Activated CD8-positive, alpha-beta T cell treated with anti-CD3 and anti-CD28 coated beads for 36 hours (primary cell): ENCODE data around the gene SUGCT. TPM values are rescaled to one million over a fixed set of nuclear protein-coding genes. Genes with fewer than 3 reads are reported as not detected.

Experiments
- ATAC-seq: fragments of 200-7000 bp; cut with Tn5 transposase; one replicate; pipeline ENCODE4 v1.10.0; 2021; ENCODE audit warnings: mild to moderate bottlenecking, moderate library complexity
- CTCF ChIA-PET: fragments of 350-600 bp; sonication (Branson Sonifier 250); formaldehyde crosslinking; loops from one replicate; lab custom pipeline; 2021; ENCODE audit warnings: antibody characterized with exemption; lab: Charles Lee
- POLR2A ChIA-PET: fragments of 350-600 bp; sonication (Branson Sonifier 250); formaldehyde crosslinking; loops from one replicate; lab custom pipeline; 2021; ENCODE audit warnings: antibody characterized with exemption; lab: Charles Lee
- DNase-seq: peaks from one replicate; pipeline ENCODE4 v3.0.0-alpha.2; 2020
- H3K27ac Mint-ChIP-seq: one replicate; pipeline ENCODE4 v1.8.0; 2021; ENCODE audit warnings: mild to moderate bottlenecking, mixed read lengths
- H3K27me3 Mint-ChIP-seq: one replicate; pipeline ENCODE4 v1.8.0; 2021; ENCODE audit warnings: mixed read lengths
- H3K36me3 Mint-ChIP-seq: one replicate; pipeline ENCODE4 v1.8.0; 2021; ENCODE audit warnings: low read depth, mixed read lengths
- H3K4me1 Mint-ChIP-seq: one replicate; pipeline ENCODE4 v1.8.0; 2021; ENCODE audit warnings: low read depth, mixed read lengths
- H3K4me3 Mint-ChIP-seq: one replicate; pipeline ENCODE4 v1.8.0; 2021; ENCODE audit warnings: mild to moderate bottlenecking, moderate library complexity, mixed read lengths
- H3K9me3 Mint-ChIP-seq: one replicate; pipeline ENCODE4 v1.8.0; 2021; ENCODE audit warnings: mixed read lengths
- CTCF ChIP-seq: fragments of 200-600 bp; IDR thresholded peaks from one replicate; pipeline ENCODE4 v1.8.0; 2022; ENCODE audit warnings: antibody characterized with exemption, mild to moderate bottlenecking
- intact Hi-C: fragments of 100-400 bp; cut with micrococcal nuclease; formaldehyde crosslinking; loops from one replicate; pipeline ENCODE4 v1.10.0; 2022
- total RNA-seq, 2 experiments: library from RNA; stranded (reverse); gene quantifications; one replicate each; pipeline ENCODE4 v1.2.3, GENCODE V29; 2021

SUGCT gene
- total RNA-seq, 2 experiments from 2014 or later: 1.6 to 2.0 TPM

DNA sequence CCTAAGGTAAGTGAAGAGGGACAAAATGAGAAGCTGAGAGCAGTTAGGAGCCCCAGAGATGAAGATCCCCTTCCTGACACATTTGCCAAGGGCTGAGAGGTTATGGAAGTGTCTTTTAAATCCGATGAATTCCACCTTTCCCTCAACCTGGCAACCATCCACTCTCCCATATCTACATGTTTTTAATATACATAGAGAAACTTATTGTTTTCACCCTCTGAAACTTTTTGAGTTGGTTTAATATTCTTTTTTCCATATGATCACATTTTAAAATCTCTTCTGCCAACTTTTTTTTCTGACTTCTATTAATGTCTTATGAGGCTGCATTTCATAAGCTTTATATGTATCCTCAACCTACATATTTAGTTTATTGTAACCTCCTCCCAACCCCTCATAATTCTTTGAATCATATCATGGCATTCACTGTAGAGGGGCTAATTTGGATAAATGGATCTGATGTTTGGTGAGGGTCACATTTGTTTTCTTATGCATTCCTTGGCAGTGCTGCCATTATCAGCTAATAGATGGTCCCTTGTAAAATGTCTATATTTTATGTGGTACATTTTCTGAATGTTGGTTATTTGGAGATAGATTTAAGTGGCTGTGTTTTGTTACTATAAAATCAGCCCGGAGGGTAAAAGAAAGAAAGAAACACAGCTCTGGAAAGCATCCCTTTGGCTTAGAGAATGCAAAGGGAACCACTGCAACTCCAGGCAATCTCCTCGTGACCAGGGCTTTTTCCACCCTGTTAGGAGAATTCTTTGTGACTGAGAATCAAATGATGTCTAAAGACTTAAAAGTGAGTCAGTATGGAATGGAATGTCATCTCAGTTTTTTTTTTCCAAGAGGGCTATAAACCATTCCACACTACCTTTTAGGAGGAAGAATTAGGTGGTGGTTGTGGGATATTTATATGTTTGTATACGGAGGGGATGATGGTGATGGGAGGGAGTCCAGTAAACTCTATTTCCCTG is 334.4 kb downstream of the SUGCT start:
- no peak for TF ChIP-seq CTCF
- Mint-ChIP-seq H3K27ac (no peak overlapping the region), H3K4me1 (no peaks in the 10 kb centered on the region), H3K36me3 (no peaks in the 10 kb centered on the region), H3K27me3 (no peaks in the 10 kb centered on the region), H3K4me3 (no peak overlapping the region), H3K9me3 (no peaks in the 10 kb centered on the region)
- ChIA-PET POLR2A (no interaction called here), CTCF (interaction anchor here (0.8 kb wide), 1 partner anchor 130 kb away, joined by 3 read pairs; no protein-coding TSS in a partner anchor)
- no peak for DNase-seq
- ATAC-seq: no peak
- intact Hi-C loops: no loop called here

DNA sequence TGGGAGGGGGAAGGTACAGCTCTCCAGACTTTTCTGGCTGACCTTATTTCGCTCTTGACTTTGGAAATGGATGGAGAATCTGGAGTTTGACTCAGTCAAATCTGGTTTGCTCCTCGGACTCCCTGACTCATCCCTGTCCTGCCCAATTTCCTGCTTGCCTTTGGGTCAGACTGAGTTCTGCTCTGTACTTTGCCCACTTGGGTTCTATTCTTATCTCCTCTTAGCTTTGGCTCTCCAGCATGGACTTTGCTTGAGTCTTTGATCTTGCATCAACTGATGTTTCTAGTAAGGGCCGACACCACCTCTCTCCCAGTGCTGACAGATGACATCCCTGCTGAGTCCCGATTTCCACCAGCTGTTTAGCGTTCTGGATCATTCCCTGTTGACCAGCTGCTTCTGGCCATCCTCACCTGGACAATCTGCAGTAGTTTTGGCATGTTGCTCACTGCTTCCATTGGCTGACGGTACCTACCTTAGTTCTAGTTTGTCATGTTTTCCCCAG is 335.3 kb downstream of the SUGCT start:
- peaks cover 3% of the 10 kb centered on the region for H3K4me1 Mint-ChIP-seq
- no peak for DNase-seq
- H3K27ac Mint-ChIP-seq: no peak overlapping the region
- CTCF ChIA-PET: interaction anchor here (0.8 kb wide), 1 partner anchor 129 kb away, joined by 3 read pairs; no protein-coding TSS in a partner anchor
- H3K4me3 Mint-ChIP-seq: no peak overlapping the region
- no peaks in the 10 kb centered on the region for H3K36me3 Mint-ChIP-seq
- TF ChIP-seq CTCF: no peak
- intact Hi-C loops: no loop called here
- POLR2A ChIA-PET: no interaction called here
- H3K27me3 Mint-ChIP-seq: no peaks in the 10 kb centered on the region
- H3K9me3 Mint-ChIP-seq: no peaks in the 10 kb centered on the region
- ATAC-seq: no peak

- intact Hi-C loops: no loop called here
- no peak for TF ChIP-seq CTCF
- Mint-ChIP-seq H3K27ac (no peak overlapping the region), H3K4me1 (peaks cover 10% of the 10 kb centered on the region), H3K4me3 (no peak overlapping the region), H3K9me3 (no peaks in the 10 kb centered on the region), H3K36me3 (no peaks in the 10 kb centered on the region), H3K27me3 (no peaks in the 10 kb centered on the region)
- ATAC-seq (no peak), DNase-seq (no peak)
- CTCF ChIA-PET: no interaction called here
- POLR2A ChIA-PET: no interaction called here
Measured at GRCh38 chr7:40470817-40471216, 336.0 kb downstream of the SUGCT start.

GRCh38 chr7:40471891-40472290 is 337.1 kb downstream of the SUGCT start:
- ChIA-PET CTCF (no interaction called here), POLR2A (no interaction called here)
- ATAC-seq (no peak), DNase-seq (no peak)
- Mint-ChIP-seq H3K36me3 (no peaks in the 10 kb centered on the region), H3K4me1 (peaks cover 12% of the 10 kb centered on the region), H3K27me3 (no peaks in the 10 kb centered on the region), H3K4me3 (no peak overlapping the region), H3K9me3 (no peaks in the 10 kb centered on the region), H3K27ac (no peak overlapping the region)
- intact Hi-C loops: no loop called here
- TF ChIP-seq CTCF: no peak
